ENCODE data around the gene TXLNB.
"Not testable (repeated sequence)": the region's sequence is repeated elsewhere in the genome, so short reads cannot be mapped to it uniquely, and the experiment has no call there.

Gene TXLNB

DNA sequence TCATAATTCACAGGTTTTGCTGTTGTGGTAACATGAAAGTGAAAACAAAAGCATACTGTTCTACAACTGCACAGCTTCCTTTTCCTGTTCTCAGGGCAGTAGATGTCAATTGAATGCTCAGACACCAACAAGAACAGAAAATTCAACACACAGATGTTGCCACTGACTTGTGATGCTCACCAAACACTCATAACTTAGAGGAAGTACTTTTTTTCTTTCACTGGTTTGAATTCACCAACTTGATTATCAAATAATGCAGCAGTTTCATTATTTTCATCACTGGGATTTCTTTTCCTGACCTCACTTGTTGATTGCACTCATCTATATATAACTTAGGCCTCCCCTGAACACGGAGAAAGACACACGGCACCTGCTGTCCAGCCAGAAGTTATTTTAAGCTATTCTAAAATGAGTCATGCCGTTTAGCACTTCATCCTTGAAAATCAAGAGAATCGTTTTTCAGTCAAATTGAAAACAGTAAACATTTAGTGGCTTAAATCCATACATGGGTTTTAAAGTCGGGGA is 949 bp downstream of the TXLNB start:
- Histone ChIP-seq H3K27me3 (ENCODE audit: insufficient read depth, low read length) (no peaks in the 10 kb centered on the region), H3K4me1 (ENCODE audit: control insufficient read depth, insufficient read depth, low read length, unreplicated experiment) (peaks cover 5% of the 10 kb centered on the region)

DNA sequence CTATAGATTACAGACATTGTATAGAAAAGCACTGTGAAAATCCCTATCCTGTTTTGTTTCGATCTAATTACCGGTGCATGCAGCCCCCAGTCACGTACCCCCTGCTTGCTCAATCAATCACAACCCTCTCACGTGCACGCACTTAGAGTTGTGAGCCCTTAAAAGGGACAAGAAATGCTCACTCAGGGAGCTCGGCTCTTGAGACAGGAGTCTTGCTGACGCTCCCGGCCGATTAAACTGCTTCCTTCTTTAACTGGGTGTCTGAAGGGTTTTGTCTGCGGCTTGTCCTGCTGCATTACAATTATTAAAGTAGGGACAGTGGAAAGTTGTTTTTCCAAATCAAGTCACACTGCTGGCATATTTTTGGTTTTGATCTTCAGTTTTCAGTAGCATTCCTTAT is 2.6 kb downstream of the TXLNB start:
- Histone ChIP-seq H2AFZ (ENCODE audit: low read length, unreplicated experiment) (no peak overlapping the region), H3K36me3 (ENCODE audit: insufficient read depth, low read length) (no peaks in the 10 kb centered on the region), H3K27ac (ENCODE audit: low read depth, low read length) (no peak overlapping the region), H3K79me2 (ENCODE audit: control insufficient read depth, insufficient read depth, low read length, unreplicated experiment) (no peaks in the 10 kb centered on the region), H3K27me3 (ENCODE audit: insufficient read depth, low read length) (no peaks in the 10 kb centered on the region), H3K4me3 (ENCODE audit: low read depth, low read length) (no peak overlapping the region), H3K4me1 (ENCODE audit: control insufficient read depth, insufficient read depth, low read length, unreplicated experiment) (peaks cover 5% of the 10 kb centered on the region)

More for the DNA sequence above, 949 bp downstream of the TXLNB start:
- H3K27ac ChIP-seq (ENCODE audit: low read depth, low read length) = no peak overlapping the region
- peak overlapping the region; percentile 10 for H2AFZ ChIP-seq (ENCODE audit: low read length, unreplicated experiment)
- H3K36me3 ChIP-seq (ENCODE audit: insufficient read depth, low read length) = no peaks in the 10 kb centered on the region
- no peaks in the 10 kb centered on the region for H3K79me2 ChIP-seq (ENCODE audit: control insufficient read depth, insufficient read depth, low read length, unreplicated experiment)
- no peak overlapping the region for H3K4me3 ChIP-seq (ENCODE audit: low read depth, low read length)

DNA sequence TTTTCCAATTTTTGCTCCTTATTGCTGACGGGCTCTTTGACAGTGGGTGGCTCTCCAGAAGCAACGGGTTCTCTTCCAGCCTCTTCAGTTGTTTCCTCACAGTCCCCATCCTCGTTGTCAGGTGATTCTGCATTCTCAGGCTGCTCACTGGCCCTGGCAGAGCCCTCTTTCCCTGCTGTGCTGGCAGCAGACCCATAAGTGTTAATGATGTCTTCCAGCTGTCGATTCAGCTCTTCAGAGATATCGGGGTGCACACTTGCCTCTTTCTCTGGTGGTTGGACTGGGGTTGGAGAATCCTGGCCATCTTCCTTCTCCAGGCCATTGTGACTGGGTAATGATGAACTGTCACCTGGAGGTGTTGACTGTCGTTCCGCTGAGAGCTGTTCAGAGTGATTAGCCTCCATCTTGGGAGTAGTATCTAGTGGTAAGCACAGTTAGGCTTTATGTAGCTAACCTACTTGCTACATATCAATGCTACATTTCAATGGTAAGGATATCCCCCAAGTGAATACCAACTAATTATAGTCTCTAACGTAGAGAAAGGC is 3.2 kb downstream of the TXLNB start:
- Histone ChIP-seq H3K27me3 (ENCODE audit: insufficient read depth, low read length) (no peaks in the 10 kb centered on the region), H3K4me1 (ENCODE audit: control insufficient read depth, insufficient read depth, low read length, unreplicated experiment) (peaks cover 5% of the 10 kb centered on the region), H3K27ac (ENCODE audit: low read depth, low read length) (no peak overlapping the region), H2AFZ (ENCODE audit: low read length, unreplicated experiment) (no peak overlapping the region), H3K79me2 (ENCODE audit: control insufficient read depth, insufficient read depth, low read length, unreplicated experiment) (no peaks in the 10 kb centered on the region), H3K36me3 (ENCODE audit: insufficient read depth, low read length) (no peaks in the 10 kb centered on the region), H3K4me3 (ENCODE audit: low read depth, low read length) (no peak overlapping the region)

GRCh38 chr6:139287868-139288267 is 3.9 kb downstream of the TXLNB start:
- Histone ChIP-seq H3K27me3 (ENCODE audit: insufficient read depth, low read length) (no peaks in the 10 kb centered on the region), H3K36me3 (ENCODE audit: insufficient read depth, low read length) (no peaks in the 10 kb centered on the region), H3K4me1 (ENCODE audit: control insufficient read depth, insufficient read depth, low read length, unreplicated experiment) (peaks cover 5% of the 10 kb centered on the region), H3K27ac (ENCODE audit: low read depth, low read length) (no peak overlapping the region), H2AFZ (ENCODE audit: low read length, unreplicated experiment) (no peak overlapping the region), H3K4me3 (ENCODE audit: low read depth, low read length) (no peak overlapping the region), H3K79me2 (ENCODE audit: control insufficient read depth, insufficient read depth, low read length, unreplicated experiment) (no peaks in the 10 kb centered on the region)

GRCh38 chr6:139286438-139286837 is 5.4 kb downstream of the TXLNB start:
- not testable (repeated sequence) for H3K27me3 ChIP-seq (ENCODE audit: insufficient read depth, low read length); H2AFZ ChIP-seq (ENCODE audit: low read length, unreplicated experiment); H3K4me1 ChIP-seq (ENCODE audit: control insufficient read depth, insufficient read depth, low read length, unreplicated experiment); H3K36me3 ChIP-seq (ENCODE audit: insufficient read depth, low read length); H3K4me3 ChIP-seq (ENCODE audit: low read depth, low read length); H3K27ac ChIP-seq (ENCODE audit: low read depth, low read length); H3K79me2 ChIP-seq (ENCODE audit: control insufficient read depth, insufficient read depth, low read length, unreplicated experiment)

DNA sequence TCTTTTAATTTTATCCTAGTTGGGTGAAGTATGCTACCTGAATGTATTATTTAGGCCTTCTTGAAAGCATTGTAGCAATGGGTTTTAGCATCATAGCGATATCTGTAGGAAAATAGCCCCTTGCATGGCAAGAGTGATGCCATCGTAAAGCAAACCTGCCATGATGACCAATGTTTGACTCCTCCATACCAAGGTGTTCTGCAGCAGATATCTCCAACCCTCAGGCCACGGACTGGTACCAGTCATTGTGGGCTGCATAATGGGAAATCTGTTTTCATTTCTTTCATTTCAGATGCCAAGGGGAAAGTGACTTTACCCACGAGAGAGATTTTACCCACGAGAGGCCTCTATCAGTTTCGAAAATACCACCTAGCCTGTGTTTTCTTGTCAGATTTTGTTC is 6.2 kb downstream of the TXLNB start:
- Histone ChIP-seq H3K4me1 (ENCODE audit: control insufficient read depth, insufficient read depth, low read length, unreplicated experiment) (no peaks in the 10 kb centered on the region), H3K36me3 (ENCODE audit: insufficient read depth, low read length) (no peaks in the 10 kb centered on the region), H3K4me3 (ENCODE audit: low read depth, low read length) (no peak overlapping the region), H3K27ac (ENCODE audit: low read depth, low read length) (no peak overlapping the region), H3K27me3 (ENCODE audit: insufficient read depth, low read length) (no peaks in the 10 kb centered on the region), H2AFZ (ENCODE audit: low read length, unreplicated experiment) (no peak overlapping the region), H3K79me2 (ENCODE audit: control insufficient read depth, insufficient read depth, low read length, unreplicated experiment) (no peaks in the 10 kb centered on the region)

- Histone ChIP-seq H3K4me3 (ENCODE audit: low read depth, low read length) (no peak overlapping the region), H3K4me1 (ENCODE audit: control insufficient read depth, insufficient read depth, low read length, unreplicated experiment) (no peaks in the 10 kb centered on the region), H3K36me3 (ENCODE audit: insufficient read depth, low read length) (no peaks in the 10 kb centered on the region), H3K79me2 (ENCODE audit: control insufficient read depth, insufficient read depth, low read length, unreplicated experiment) (no peaks in the 10 kb centered on the region), H2AFZ (ENCODE audit: low read length, unreplicated experiment) (no peak overlapping the region), H3K27me3 (ENCODE audit: insufficient read depth, low read length) (no peaks in the 10 kb centered on the region), H3K27ac (ENCODE audit: low read depth, low read length) (no peak overlapping the region)
Measured at GRCh38 chr6:139284789-139285188, 7.0 kb downstream of the TXLNB start.

GRCh38 chr6:139282684-139283083 is 9.1 kb downstream of the TXLNB start:
- H3K4me3 ChIP-seq (ENCODE audit: low read depth, low read length) = no peak overlapping the region
- no peaks in the 10 kb centered on the region for H3K36me3 ChIP-seq (ENCODE audit: insufficient read depth, low read length)
- H2AFZ ChIP-seq (ENCODE audit: low read length, unreplicated experiment) = no peak overlapping the region
- H3K79me2 ChIP-seq (ENCODE audit: control insufficient read depth, insufficient read depth, low read length, unreplicated experiment) = no peaks in the 10 kb centered on the region
- no peaks in the 10 kb centered on the region for H3K27me3 ChIP-seq (ENCODE audit: insufficient read depth, low read length)
- no peak overlapping the region for H3K27ac ChIP-seq (ENCODE audit: low read depth, low read length)
- no peaks in the 10 kb centered on the region for H3K4me1 ChIP-seq (ENCODE audit: control insufficient read depth, insufficient read depth, low read length, unreplicated experiment)

DNA sequence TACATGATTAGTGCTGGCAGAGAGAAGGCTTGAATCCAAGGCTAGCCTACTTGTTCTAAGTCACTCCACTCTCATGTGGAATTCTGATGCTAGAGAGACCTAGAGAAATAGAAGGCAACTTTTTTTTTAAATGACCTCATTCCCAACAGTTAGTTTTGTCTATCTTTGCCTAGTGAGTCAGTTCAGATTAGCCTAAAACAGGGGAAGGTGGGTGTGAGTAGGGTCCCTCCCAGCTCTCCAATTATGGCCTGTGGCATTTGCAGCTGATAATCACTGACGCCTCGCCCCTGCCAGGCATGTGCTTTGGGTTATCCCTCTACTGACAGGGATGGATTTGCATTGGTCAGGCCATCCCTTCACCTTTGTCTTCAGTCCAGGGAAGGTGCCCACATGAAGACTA is 13.6 kb downstream of the TXLNB start:
- no peaks in the 10 kb centered on the region for H3K36me3 ChIP-seq (ENCODE audit: insufficient read depth, low read length)
- H3K4me1 ChIP-seq (ENCODE audit: control insufficient read depth, insufficient read depth, low read length, unreplicated experiment) = no peaks in the 10 kb centered on the region
- no peaks in the 10 kb centered on the region for H3K79me2 ChIP-seq (ENCODE audit: control insufficient read depth, insufficient read depth, low read length, unreplicated experiment)
- H3K27me3 ChIP-seq (ENCODE audit: insufficient read depth, low read length) = no peaks in the 10 kb centered on the region
- H2AFZ ChIP-seq (ENCODE audit: low read length, unreplicated experiment) = no peak overlapping the region
- no peak overlapping the region for H3K27ac ChIP-seq (ENCODE audit: low read depth, low read length)
- H3K4me3 ChIP-seq (ENCODE audit: low read depth, low read length) = no peak overlapping the region

- H3K4me3 ChIP-seq (ENCODE audit: low read depth, low read length) = no peak overlapping the region
- H2AFZ ChIP-seq (ENCODE audit: low read length, unreplicated experiment) = peak overlapping the region; percentile 57
- H3K4me1 ChIP-seq (ENCODE audit: control insufficient read depth, insufficient read depth, low read length, unreplicated experiment) = no peaks in the 10 kb centered on the region
- no peaks in the 10 kb centered on the region for H3K27me3 ChIP-seq (ENCODE audit: insufficient read depth, low read length)
- H3K27ac ChIP-seq (ENCODE audit: low read depth, low read length) = no peak overlapping the region
- H3K79me2 ChIP-seq (ENCODE audit: control insufficient read depth, insufficient read depth, low read length, unreplicated experiment) = no peaks in the 10 kb centered on the region
- H3K36me3 ChIP-seq (ENCODE audit: insufficient read depth, low read length) = no peaks in the 10 kb centered on the region
Measured at GRCh38 chr6:139277587-139277986, 14.2 kb downstream of the TXLNB start.

DNA sequence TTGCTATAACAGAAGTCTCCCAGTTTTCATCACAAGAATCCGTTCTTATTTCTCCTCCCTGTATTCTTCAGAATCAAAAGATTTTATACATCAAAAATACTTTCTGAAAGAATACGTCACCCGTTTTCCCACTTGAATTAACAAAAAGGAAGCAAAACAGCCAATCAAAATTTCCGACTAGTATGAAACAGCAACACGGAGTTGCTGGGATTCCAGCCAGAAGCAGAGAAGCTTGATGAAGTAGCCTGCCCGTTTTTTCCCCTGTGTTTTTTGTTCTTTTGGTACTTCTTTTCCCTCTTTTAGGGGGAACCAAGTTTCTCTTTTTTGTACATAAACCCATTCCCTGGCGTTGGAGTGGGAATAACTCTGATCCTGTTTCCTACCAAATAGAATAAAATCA is 14.6 kb downstream of the TXLNB start:
- no peak overlapping the region for H2AFZ ChIP-seq (ENCODE audit: low read length, unreplicated experiment)
- no peaks in the 10 kb centered on the region for H3K4me1 ChIP-seq (ENCODE audit: control insufficient read depth, insufficient read depth, low read length, unreplicated experiment)
- H3K27ac ChIP-seq (ENCODE audit: low read depth, low read length) = no peak overlapping the region
- no peaks in the 10 kb centered on the region for H3K27me3 ChIP-seq (ENCODE audit: insufficient read depth, low read length)
- no peaks in the 10 kb centered on the region for H3K36me3 ChIP-seq (ENCODE audit: insufficient read depth, low read length)
- H3K4me3 ChIP-seq (ENCODE audit: low read depth, low read length) = no peak overlapping the region
- no peaks in the 10 kb centered on the region for H3K79me2 ChIP-seq (ENCODE audit: control insufficient read depth, insufficient read depth, low read length, unreplicated experiment)
